Liver (tissue), 9 donors: ENCODE data around the gene ZNF816. TPM values are rescaled to one million over a fixed set of nuclear protein-coding genes. Genes with fewer than 3 reads are reported as not detected.

Source experiments
- DNase-seq: peaks from one replicate; pipeline ENCODE4 v3.0.0-alpha.2; 2017; ENCODE audit warnings: low spot score
- H3K27ac ChIP-seq, 2 donors: one replicate each; pipeline ENCODE4 v1.7.0; 2013; ENCODE audit warnings: inconsistent platforms in 2 of 2, low read length in 2 of 2, control low read depth in 1 of 2, low read depth in 1 of 2, mild to moderate bottlenecking in 1 of 2
- H3K27me3 ChIP-seq, 4 donors: one replicate each; pipeline versions ENCODE4 v1.6.1 to v1.7.0; 2013; ENCODE audit warnings: low read length in 3 of 4, inconsistent platforms in 1 of 4, mild to moderate bottlenecking in 1 of 4, moderate library complexity in 1 of 4; ENCODE audit not compliant: control insufficient read depth in 4 of 4, insufficient read depth in 4 of 4
- H3K36me3 ChIP-seq, 4 donors: one replicate each; pipeline versions ENCODE4 v1.6.1 to v1.7.0; 2013; ENCODE audit warnings: low read length in 3 of 4, mild to moderate bottlenecking in 3 of 4, low read depth in 1 of 4, moderate library complexity in 1 of 4; ENCODE audit not compliant: control insufficient read depth in 4 of 4, insufficient read depth in 3 of 4
- H3K4me1 ChIP-seq, 4 donors: one replicate each; pipeline versions ENCODE4 v1.6.1 to v1.7.0; 2013; ENCODE audit warnings: low read length in 3 of 4, mild to moderate bottlenecking in 3 of 4, moderate library complexity in 1 of 4; ENCODE audit not compliant: control insufficient read depth in 4 of 4, insufficient read depth in 4 of 4
- H3K4me3 ChIP-seq, 3 donors: one replicate each; pipeline versions ENCODE4 v1.6.1 to v1.7.0; 2013; ENCODE audit warnings: low read length in 3 of 3, control low read depth in 1 of 3, low read depth in 1 of 3, mild to moderate bottlenecking in 1 of 3
- H3K9ac ChIP-seq, 2 donors: one replicate each; pipeline ENCODE4 v1.7.0; 2013; ENCODE audit warnings: low read length in 2 of 2, mild to moderate bottlenecking in 2 of 2, moderate library complexity in 2 of 2, control low read depth in 1 of 2, low read depth in 1 of 2
- H3K9me3 ChIP-seq, 4 donors: one replicate each; pipeline versions ENCODE4 v1.6.1 to v1.7.0; 2013; ENCODE audit warnings: low read length in 3 of 4; ENCODE audit not compliant: control insufficient read depth in 4 of 4
- EGR1 ChIP-seq, 2 donors: IDR thresholded peaks; 2 replicates each; pipeline ENCODE4 v1.6.1; 2016 to 2018; ENCODE audit warnings: antibody characterized with exemption in 2 of 2, low read depth in 2 of 2
- FOXA2 ChIP-seq: IDR thresholded peaks from 2 replicates; pipeline ENCODE4 v1.6.1; 2016; ENCODE audit warnings: antibody characterized with exemption
- GABPA ChIP-seq, 2 donors: IDR thresholded peaks in 1 of 2; conservative IDR thresholded peaks in 1 of 2; 2 replicates each; pipeline ENCODE4 v1.6.1; 2016; ENCODE audit warnings: antibody characterized with exemption in 2 of 2, mild to moderate bottlenecking in 1 of 2, moderate library complexity in 1 of 2
- HNF4A ChIP-seq, 2 donors: conservative IDR thresholded peaks; 2 replicates each; pipeline ENCODE4 v1.6.1; 2016; ENCODE audit warnings: antibody characterized with exemption in 2 of 2, mild to moderate bottlenecking in 2 of 2
- HNF4G ChIP-seq: IDR thresholded peaks from 2 replicates; pipeline ENCODE4 v1.6.1; 2016; ENCODE audit warnings: antibody characterized with exemption
- JUND ChIP-seq, 2 donors: IDR thresholded peaks; 2 replicates each; pipeline ENCODE4 v1.6.1; 2016; ENCODE audit warnings: antibody characterized with exemption in 2 of 2
- NR2F2 ChIP-seq: IDR thresholded peaks from 2 replicates; pipeline ENCODE4 v1.6.1; 2016; ENCODE audit warnings: antibody characterized with exemption
- RXRA ChIP-seq, 2 donors: IDR thresholded peaks; 2 replicates each; pipeline ENCODE4 v1.6.1; 2017 to 2018; ENCODE audit warnings: antibody characterized with exemption in 2 of 2, mild to moderate bottlenecking in 1 of 2
- SP1 ChIP-seq: IDR thresholded peaks from 2 replicates; pipeline ENCODE4 v1.6.1; 2018; ENCODE audit warnings: antibody characterized with exemption, mild to moderate bottlenecking
- TAF1 ChIP-seq: conservative IDR thresholded peaks from 2 replicates; pipeline ENCODE4 v1.6.1; 2016; ENCODE audit warnings: antibody characterized with exemption, mild to moderate bottlenecking
- YY1 ChIP-seq: IDR thresholded peaks from 2 replicates; pipeline ENCODE4 v1.6.1; 2016; ENCODE audit warnings: antibody characterized with exemption, mild to moderate bottlenecking
- WGBS: extraction: QIAGEN DNeasy Blood & Tissue Kit; methylation state at CpG from one replicate; pipeline ENCODE4 v1.1.7; 2013; 5-methylcytosine and 5-hydroxymethylcytosine counted together
- polyA plus RNA-seq, 2 donors: library from polyadenylated mRNA; stranded (reverse) in 1 of 2; unstranded in 1 of 2; fragments of 200-250 nt in 1 of 2; fragments of >200 nt in 1 of 2; fragmentation: Nextera tagmentation in 1 of 2; extraction: Ambion mirVana in 1 of 2; gene quantifications; one replicate each; pipeline versions ENCODE4 v1.2.1 to v1.2.3, GENCODE V29; 2013 to 2015
- total RNA-seq, 2 donors: library from RNA; depleted of rRNA; stranded (reverse); fragments of >200 nt; gene quantifications; one replicate each; pipeline ENCODE4 v1.2.3, GENCODE V29; 2014
- TF ChIP-seq, protein P1 (sequence below): IDR thresholded peaks from 2 replicates; pipeline ENCODE4 v1.6.1; 2016; ENCODE audit warnings: antibody characterized with exemption
- TF ChIP-seq, protein P2 (sequence below): fragments of 150-350 bp; IDR thresholded peaks from 2 replicates; pipeline ENCODE4 v1.5.1; 2017; ENCODE audit warnings: improper control_type of control experiment, low read depth, low read length; ENCODE audit not compliant: missing input control
- TF ChIP-seq, protein P3 (sequence below): IDR thresholded peaks from 2 replicates; pipeline ENCODE4 v1.6.1; 2016; ENCODE audit warnings: antibody characterized with exemption
- TF ChIP-seq, protein P4 (sequence below): IDR thresholded peaks from 2 replicates; pipeline ENCODE4 v1.6.1; 2016; ENCODE audit warnings: antibody characterized with exemption, mild to moderate bottlenecking
- TF ChIP-seq, protein P5 (sequence below): IDR thresholded peaks from 2 replicates; pipeline ENCODE4 v1.6.1; 2016; ENCODE audit warnings: antibody characterized with exemption
- donor health status: healthy.
- donor health status: healthy.
- donor health status: healthy.
- donor health status: healthy.
- donor health status: healthy.

ZNF816 gene
- total and polyA plus RNA-seq, 4 donors: 0.93 to 6.5 (median 1.7) TPM

DNA sequence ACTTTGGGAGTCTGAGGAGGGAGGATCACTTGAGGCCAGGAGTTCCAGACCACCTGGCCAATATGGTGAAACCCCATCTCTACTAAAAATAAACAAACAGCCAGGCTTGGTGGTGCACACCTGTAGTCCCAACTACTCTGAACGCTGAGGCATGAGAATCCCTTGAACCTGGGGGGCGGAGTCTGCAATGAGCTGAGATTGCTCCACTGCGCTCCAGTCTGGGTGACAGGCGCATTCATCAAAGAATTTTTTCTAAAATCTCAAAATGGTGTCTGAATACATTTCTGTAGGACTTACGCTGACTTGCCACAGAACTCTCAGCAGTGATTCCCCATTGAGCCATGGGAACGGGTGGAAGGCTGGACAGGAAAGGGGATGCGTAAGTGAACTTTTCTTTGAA, 33.0 kb upstream of the ZNF816 start:
- no peak overlapping the region for H3K4me3 ChIP-seq
- H3K27me3 ChIP-seq: no peaks in the 10 kb centered on the region
- no peaks in the 10 kb centered on the region for H3K4me1 ChIP-seq
- no peak overlapping the region for H3K9ac ChIP-seq
- H3K36me3 ChIP-seq: no peaks in the 10 kb centered on the region
- 91% methylated on average over 7 of the region's 7 CpGs for WGBS
- H3K9me3 ChIP-seq: peaks cover 9 to 23% (median 10%) of the 10 kb centered on the region in 4 donors
- H3K27ac ChIP-seq: no peak overlapping the region
- TF ChIP-seq, protein P1, sequence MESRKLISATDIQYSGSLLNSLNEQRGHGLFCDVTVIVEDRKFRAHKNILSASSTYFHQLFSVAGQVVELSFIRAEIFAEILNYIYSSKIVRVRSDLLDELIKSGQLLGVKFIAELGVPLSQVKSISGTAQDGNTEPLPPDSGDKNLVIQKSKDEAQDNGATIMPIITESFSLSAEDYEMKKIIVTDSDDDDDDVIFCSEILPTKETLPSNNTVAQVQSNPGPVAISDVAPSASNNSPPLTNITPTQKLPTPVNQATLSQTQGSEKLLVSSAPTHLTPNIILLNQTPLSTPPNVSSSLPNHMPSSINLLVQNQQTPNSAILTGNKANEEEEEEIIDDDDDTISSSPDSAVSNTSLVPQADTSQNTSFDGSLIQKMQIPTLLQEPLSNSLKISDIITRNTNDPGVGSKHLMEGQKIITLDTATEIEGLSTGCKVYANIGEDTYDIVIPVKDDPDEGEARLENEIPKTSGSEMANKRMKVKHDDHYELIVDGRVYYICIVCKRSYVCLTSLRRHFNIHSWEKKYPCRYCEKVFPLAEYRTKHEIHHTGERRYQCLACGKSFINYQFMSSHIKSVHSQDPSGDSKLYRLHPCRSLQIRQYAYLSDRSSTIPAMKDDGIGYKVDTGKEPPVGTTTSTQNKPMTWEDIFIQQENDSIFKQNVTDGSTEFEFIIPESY: no peak
- TF ChIP-seq, protein P2, sequence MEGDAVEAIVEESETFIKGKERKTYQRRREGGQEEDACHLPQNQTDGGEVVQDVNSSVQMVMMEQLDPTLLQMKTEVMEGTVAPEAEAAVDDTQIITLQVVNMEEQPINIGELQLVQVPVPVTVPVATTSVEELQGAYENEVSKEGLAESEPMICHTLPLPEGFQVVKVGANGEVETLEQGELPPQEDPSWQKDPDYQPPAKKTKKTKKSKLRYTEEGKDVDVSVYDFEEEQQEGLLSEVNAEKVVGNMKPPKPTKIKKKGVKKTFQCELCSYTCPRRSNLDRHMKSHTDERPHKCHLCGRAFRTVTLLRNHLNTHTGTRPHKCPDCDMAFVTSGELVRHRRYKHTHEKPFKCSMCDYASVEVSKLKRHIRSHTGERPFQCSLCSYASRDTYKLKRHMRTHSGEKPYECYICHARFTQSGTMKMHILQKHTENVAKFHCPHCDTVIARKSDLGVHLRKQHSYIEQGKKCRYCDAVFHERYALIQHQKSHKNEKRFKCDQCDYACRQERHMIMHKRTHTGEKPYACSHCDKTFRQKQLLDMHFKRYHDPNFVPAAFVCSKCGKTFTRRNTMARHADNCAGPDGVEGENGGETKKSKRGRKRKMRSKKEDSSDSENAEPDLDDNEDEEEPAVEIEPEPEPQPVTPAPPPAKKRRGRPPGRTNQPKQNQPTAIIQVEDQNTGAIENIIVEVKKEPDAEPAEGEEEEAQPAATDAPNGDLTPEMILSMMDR: no peak
- TF ChIP-seq, protein P3, sequence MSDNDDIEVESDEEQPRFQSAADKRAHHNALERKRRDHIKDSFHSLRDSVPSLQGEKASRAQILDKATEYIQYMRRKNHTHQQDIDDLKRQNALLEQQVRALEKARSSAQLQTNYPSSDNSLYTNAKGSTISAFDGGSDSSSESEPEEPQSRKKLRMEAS: no peak
- TF ChIP-seq RXRA (IDR thresholded peaks at IDR 0.05): no peak
- no peak for TF ChIP-seq YY1
- TF ChIP-seq, protein P4, sequence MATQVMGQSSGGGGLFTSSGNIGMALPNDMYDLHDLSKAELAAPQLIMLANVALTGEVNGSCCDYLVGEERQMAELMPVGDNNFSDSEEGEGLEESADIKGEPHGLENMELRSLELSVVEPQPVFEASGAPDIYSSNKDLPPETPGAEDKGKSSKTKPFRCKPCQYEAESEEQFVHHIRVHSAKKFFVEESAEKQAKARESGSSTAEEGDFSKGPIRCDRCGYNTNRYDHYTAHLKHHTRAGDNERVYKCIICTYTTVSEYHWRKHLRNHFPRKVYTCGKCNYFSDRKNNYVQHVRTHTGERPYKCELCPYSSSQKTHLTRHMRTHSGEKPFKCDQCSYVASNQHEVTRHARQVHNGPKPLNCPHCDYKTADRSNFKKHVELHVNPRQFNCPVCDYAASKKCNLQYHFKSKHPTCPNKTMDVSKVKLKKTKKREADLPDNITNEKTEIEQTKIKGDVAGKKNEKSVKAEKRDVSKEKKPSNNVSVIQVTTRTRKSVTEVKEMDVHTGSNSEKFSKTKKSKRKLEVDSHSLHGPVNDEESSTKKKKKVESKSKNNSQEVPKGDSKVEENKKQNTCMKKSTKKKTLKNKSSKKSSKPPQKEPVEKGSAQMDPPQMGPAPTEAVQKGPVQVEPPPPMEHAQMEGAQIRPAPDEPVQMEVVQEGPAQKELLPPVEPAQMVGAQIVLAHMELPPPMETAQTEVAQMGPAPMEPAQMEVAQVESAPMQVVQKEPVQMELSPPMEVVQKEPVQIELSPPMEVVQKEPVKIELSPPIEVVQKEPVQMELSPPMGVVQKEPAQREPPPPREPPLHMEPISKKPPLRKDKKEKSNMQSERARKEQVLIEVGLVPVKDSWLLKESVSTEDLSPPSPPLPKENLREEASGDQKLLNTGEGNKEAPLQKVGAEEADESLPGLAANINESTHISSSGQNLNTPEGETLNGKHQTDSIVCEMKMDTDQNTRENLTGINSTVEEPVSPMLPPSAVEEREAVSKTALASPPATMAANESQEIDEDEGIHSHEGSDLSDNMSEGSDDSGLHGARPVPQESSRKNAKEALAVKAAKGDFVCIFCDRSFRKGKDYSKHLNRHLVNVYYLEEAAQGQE: no peak
- no peak for TF ChIP-seq JUND (IDR thresholded peaks at IDR 0.05)
- TF ChIP-seq NR2F2: no peak
- no peak for TF ChIP-seq HNF4G
- no peak for TF ChIP-seq TAF1
- TF ChIP-seq, protein P5, sequence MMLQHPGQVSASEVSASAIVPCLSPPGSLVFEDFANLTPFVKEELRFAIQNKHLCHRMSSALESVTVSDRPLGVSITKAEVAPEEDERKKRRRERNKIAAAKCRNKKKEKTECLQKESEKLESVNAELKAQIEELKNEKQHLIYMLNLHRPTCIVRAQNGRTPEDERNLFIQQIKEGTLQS: no peak
- no peak for TF ChIP-seq GABPA (IDR thresholded peaks at IDR 0.05 in 1 of 2, conservative IDR thresholded peaks at IDR 0.05 in 1 of 2)
- TF ChIP-seq EGR1 (IDR thresholded peaks at IDR 0.05; ENCODE audit: low read depth in 2 of 2): no peak
- no peak for TF ChIP-seq SP1
- TF ChIP-seq FOXA2: no peak
- no peak for TF ChIP-seq HNF4A (conservative IDR thresholded peaks at IDR 0.05)
- DNase-seq: no peak
